CD1c-positive myeloid dendritic cell (primary cell): Measurements from ENCODE around the gene DUSP12.
"Not testable (repeated sequence)": the region's sequence is repeated elsewhere in the genome, so short reads cannot be mapped to it uniquely, and the experiment has no call there.

ENCODE experiments used
- DNase-seq: peaks from one replicate; pipeline ENCODE4 v3.0.0-alpha.2; 2016; ENCODE audit errors: extremely low spot score

DUSP12 gene

DNA sequence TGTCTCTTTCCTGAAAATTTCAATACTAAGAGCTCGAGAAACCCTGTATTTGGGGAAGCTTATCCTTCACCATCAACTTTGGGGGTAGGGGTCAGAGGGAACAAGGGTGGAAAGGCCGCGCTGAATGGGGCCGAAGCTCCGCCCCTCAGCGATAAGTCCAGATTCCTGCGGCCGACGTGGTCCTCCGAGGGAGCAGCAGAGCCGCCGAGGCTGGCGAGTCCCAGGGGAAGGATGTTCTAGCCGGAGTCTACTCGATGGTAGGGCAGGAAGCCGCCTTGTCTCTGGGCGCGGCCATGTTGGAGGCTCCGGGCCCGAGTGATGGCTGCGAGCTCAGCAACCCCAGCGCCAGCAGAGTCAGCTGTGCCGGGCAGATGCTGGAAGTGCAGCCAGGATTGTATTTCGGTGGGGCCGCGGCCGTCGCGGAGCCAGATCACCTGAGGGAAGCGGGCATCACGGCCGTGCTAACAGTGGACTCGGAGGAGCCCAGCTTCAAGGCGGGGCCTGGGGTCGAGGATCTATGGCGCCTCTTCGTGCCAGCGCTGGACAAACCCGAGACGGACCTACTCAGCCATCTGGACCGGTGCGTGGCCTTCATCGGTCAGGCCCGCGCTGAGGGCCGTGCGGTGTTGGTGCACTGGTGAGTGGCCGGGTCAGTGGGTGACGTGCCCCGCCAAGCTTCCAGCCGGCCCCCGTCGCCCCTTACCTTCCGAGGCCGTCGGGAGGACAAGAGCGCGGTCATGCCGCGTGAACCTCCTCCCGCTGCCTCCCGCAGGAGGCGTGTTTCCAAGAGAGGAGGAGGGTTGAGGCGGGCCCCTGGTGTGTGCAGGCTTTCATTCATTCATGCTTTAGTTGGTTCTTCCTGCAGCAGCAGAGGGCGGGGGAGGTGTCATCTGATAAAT is at the start of gene DUSP12:
TSS of gene DUSP12 (plus strand) at position 278 of the 899 bp plus-strand sequence. CDS start at position 294, 16 bp downstream.
- peak; percentile 89 for DNase-seq

DNA sequence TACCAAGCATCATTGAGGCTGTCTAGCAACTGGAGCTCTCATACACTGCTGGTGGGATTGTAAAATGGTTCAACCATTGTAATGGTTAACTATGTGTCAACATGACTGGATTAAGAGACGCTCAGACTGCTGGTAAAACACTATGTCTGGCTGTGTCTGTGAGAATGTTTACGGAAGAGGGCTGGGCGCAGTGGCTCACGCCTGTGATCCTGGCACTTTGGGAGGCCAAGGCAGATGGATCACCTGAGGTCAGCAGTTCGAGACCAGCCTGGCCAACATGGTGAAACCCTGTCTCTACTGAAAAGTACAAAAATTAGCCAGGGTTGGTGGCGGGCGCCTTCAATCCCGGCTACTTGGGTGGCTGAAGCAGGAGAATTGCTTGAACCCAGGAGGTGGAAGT is 47.3 kb upstream of the DUSP12 start:
- DNase-seq, result no peak

- DNase-seq, result no peak
Observed at GRCh38 chr1:161705537-161705936, 44.0 kb upstream of the DUSP12 start.

- DNase-seq, result no peak
Observed at GRCh38 chr1:161706113-161706481, 43.5 kb upstream of the DUSP12 start.

DNA sequence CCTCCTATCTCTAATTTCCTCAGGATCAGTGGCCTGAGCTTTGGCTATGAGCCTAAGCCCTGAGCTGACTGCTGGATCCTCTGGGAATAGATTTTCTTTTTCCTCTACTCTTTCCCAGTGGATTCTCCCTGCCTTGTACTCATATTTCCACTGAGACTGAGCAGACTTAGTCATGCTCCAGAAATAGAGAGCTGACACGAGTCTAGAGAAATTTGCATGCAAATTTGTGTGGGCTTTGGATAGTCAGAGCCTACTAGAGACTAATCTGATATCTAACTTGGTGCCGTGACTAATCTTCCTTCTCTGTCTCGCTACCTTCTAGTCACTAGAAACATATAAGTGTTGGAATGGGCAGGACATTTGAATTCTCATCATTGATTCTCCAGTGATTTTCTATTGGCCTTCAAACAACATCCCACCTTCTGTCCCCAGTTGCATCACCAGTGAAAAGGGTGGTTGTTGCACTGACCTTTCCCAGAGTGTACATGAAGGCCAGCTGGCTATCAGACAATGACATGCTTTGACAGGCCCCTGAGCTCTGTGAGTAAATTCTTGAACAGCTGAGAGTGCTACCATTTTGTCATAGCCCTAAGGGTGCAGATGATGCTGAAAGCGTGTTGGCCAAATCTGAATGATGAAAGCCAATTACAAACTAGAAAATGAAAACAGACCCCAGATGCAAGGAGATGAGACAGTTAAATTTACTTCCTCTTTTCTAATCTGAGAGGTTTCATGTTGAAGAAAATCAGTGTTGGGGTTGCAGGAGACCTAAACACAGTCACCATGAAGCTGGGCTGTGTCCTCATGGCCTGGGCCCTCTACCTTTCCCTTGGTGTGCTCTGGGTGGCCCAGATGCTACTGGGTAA is 42.9 kb upstream of the DUSP12 start, which contains the start of gene FCRLA:
TSS of gene FCRLA (plus strand) at position 748 of the 866 bp plus-strand sequence. CDS start at position 784, 36 bp downstream.
- peak; percentile 71 for DNase-seq

DNA sequence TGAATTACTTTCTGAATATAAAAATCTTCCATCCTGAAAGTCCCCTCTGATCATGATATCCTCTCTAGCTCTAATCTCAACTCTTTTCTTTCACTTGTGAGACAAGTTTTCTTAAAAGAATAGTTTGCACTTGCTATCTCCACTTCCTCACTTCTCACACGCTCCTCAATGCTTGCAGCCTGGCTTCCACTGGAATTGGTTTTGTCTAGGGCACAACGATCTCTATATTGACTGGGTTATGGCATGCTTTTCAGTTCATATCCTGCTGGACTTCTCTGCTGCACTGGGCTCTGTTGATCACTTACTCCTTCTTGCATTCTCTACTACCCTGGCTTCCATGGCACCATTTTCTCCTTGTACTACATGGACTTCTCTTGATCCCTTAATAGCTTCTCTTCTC is 42.1 kb upstream of the DUSP12 start:
- DNase-seq, result no peak

DNA sequence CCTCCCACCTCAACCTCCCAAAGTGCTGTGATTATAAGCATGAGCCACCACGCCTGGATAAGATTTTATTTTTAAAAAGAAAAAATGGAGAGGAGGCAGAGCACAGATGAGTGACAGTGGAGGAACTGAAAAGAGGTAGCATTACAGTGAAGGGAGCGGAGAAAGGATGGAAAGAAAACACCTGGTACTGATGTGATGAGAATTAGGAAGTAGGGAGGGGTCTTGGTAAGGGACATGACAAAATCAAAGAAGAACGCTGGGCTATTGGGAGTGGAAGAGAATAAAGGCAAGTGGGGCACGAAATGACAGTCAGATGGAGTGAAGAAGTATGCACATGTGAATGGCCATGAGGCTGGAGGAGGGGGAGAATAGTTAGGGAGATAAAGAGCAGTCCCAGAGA is 40.2 kb upstream of the DUSP12 start:
- no peak for DNase-seq

- no peak for DNase-seq
Observed at GRCh38 chr1:161710560-161710959, 39.0 kb upstream of the DUSP12 start.

DNA sequence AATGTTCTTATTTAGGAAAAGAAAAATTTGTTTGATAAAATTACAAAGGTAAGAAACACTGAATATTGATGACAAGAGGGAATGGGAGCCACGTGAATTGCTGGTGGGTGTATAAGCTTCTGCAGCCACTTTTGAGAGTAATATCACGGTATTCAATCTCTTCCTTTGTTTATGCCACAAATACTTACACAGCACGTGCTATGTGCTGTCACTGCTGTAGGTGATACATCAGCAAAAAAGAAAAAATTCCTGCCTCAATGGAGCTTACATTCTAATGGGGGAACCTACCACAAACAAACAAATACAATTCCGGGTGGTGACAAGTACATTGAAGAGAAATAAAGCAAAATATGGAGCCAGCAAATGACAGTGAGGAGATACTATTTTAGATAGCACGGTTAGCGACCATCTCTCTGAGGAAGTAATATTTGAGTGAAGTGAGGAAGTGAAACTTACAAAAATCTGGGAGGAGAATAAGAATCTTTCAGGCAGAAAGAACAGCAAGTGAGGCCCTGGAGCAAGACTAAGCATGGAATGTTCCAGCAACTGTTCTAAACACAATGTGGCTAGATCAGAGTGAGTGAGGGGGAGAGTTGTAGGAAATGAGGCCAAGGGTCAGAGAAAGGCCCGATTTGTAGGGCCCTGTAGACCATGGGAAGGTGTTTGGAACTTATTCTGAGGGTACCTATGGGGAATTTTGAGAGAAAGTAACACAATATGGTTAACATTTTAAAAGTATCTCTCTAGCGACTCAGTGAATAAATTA is 30.8 kb upstream of the DUSP12 start:
- DNase-seq, result peak; percentile 82

- DNase-seq, result no peak
Observed at GRCh38 chr1:161719325-161719611, 30.3 kb upstream of the DUSP12 start.

- DNase-seq, result peak; percentile 56
Observed at GRCh38 chr1:161720422-161720821, 29.2 kb upstream of the DUSP12 start.

GRCh38 chr1:161720956-161721737 is 28.4 kb upstream of the DUSP12 start, which contains the start of gene FCRLB:
Gene FCRLB (plus strand): TSS chr1:161721544. CDS start chr1:161722673, 1,129 bp downstream.
- DNase-seq, result peak; percentile 48

DNA sequence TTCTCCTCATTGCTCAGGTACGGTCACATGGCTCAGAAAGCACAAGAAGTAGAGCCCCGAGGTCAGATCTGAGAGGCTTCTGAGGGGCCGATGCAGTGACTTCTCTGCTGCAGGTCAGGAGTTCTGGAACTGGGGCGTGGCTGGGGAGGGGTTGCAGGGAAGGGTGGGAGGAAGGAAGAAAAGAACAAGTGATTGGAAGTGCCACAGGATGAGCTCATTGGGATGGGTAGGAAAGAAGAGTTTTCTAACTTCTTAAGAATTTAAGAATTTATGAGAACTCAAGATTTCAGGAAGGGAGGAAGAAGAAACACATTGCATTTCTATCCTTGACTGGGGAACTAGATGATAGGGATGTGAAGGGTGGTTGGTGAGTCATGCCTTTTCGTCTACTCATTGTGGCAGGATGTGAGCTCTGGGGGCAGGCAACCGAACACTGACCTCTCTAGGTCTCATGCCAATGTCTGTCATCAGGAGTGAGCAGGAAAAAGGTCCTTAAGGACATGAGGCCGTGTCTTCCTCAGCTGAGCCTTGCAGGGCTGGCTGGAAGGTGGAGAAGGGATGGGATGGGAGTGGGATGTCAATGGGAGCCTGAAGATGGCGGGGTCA is 27.7 kb upstream of the DUSP12 start:
- DNase-seq, result peak; percentile 91

- peak; percentile 45 for DNase-seq
Observed at GRCh38 chr1:161722406-161722805, 27.2 kb upstream of the DUSP12 start.

DNA sequence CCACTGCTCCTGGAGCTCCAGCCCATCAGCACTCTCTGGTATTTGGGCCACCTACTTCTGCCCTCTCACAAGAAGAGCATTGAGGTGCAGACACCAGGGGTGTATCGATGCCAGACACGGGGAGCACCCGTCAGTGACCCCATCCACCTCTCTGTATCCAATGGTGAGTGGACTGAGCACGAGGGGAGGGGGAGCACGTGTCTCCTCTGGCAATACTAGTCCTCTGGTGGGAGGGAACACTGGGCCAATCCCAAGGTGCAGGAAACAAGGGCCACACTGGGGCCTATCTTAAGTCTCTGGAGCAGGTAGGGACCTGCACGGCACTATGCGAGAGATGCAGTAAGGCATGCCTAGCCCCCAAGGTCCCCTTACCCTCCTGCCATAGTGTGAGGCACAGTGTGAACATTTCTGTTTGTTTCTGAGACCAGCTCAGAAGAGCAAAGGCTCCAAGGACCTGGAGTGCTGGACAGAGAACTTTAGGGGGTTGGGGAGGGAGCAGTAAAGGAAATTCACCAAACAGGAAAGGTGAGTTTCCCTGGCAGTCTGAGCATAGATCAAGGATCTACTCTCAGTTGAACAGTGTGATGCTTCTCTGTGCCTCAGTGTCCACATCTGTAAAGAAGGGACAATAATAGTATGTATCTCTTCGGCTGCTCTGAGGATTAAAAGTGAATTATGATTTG is 26.0 kb upstream of the DUSP12 start:
- no peak for DNase-seq

- DNase-seq, result not testable (repeated sequence)
Observed at GRCh38 chr1:161725258-161725907, 24.2 kb upstream of the DUSP12 start.

DNA sequence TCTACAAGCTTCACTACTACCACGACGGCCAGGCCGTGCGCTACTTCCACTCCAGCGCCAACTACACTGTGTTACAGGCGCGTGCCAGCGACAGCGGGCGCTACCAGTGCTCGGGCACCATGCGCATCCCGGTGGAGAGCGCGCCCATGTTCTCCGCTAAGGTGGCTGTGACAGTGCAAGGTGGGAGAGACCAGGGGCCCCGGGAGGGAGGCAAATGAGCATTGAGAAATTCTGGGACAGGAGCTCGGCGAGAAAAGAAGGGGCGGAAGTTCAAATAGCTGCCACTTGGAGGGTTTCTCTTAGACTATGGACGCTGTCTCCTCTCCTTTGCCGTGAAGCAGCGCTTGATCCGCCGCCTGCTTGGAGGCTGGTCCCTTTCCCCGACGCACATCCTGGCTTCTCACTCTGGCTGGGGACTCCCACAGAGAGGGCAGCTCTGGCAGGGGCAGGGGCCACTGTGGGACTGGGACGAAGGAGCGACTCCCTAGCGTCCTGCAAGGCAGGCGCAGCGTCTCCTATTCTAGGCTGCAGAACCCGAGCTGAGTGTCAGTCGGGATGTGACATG is 23.6 kb upstream of the DUSP12 start:
- peak; percentile 43 for DNase-seq

- peak; percentile 88 for DNase-seq
Observed at GRCh38 chr1:161726473-161727255, 22.9 kb upstream of the DUSP12 start.
